GM19240 (cell line): ENCODE results near the gene ZMIZ1.

Experiments
- DNase-seq: peaks from one replicate; pipeline ENCODE4 v3.0.0; 2011; ENCODE audit warnings: low spot score; ENCODE audit not compliant: insufficient read length

The ZMIZ1 gene

DNA sequence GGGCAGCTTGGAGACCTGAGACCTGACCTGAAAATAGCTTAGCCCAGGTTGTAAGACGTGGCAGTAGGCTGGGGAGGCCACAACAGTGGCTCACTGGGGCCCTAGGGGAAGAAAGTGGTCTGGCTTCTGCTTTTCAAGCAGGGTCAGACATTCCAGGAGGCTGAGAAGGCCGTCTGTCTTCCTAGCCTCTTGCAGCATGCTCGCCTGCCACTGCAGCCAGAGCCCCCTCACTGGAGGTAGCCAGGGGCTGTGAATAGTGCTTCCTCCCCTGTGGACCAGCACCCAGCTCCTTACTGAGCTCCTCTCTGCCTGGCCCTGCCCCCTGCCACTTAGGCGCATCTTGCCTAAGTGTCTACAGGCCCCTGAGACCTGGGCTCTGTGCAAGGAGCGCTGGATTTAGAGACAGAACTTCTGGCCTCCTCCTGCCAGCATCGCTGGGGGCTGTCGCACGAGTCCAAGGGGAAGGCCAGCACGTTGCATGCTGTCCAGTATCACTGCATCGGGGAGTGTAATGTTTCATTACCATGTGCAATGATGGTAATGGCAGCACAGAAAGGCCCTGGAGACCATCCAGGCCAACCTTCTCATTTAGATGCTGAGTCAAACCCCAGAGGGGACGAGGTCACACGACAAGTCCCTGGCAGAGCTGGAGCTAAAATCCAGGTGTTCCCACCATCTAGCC lies 12.7 kb downstream of the ZMIZ1 start:
- DNase-seq: no peak

DNA sequence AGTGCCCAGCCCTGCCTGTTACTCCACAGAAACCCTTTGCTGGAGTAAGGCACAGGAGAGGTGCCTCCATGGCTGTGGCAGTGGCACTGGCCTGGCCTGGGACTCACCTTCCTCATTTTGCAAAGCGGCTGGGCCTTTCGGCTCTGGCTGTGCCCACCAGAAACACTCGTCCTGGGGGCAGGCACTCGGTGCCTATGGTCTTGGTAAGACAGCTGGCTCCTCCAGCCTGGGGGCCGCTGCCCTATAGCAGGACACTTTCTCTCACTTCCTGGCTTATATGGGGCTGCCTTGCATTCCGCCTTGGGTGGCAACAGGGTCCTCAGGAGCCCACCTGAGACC lies 13.2 kb downstream of the ZMIZ1 start:
- DNase-seq: no peak

GRCh38 chr10:79082631-79083596 lies 14.1 kb downstream of the ZMIZ1 start:
- DNase-seq: no peak

DNA sequence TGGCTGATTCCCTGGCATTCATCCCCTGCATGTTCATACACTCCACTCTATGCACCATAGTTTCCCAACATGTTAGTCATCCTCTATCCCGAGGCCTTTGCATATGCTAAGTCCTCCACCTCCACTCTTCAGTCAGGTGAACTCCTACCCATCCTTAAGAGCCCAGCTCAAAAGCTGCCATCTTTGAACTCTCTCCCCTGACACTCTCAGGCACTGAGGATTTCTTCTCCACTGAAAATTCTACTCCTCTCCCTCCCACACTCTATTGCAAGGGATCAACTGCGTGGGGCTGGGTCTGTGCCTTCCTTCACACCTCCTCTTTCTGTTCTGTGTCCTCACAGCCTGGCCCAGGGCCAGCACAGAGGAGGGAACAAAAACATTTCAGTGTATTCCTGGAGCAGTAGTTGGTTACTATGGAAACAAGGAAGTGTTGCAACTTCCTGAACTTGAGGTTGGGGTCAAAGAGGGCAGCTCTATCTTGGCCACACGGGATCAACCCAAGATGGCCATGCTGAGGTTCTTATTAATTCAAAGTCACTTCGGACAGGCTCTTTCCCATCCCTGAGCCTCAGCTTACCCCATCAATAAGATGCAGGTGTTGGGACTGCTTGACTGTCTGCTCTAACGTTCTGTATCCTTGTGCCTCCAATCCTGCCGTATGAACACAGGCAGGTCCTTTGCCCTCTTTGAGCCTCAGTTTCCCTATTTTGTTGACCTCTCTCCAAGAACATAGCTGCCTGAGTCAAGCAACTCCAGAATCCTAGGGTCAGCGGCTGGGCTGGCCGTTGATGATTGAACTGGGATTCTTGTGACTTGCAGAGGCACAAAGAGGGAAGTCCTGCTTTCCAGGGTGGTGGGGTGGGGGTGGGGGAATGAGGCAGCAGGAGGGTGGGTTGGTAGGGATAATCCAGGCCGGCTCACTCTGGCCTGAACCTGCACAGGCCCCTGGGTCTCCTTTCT lies 15.5 kb downstream of the ZMIZ1 start:
- DNase-seq: no peak

- no peak for DNase-seq
Measured at GRCh38 chr10:79084972-79085597, 16.3 kb downstream of the ZMIZ1 start.

DNA sequence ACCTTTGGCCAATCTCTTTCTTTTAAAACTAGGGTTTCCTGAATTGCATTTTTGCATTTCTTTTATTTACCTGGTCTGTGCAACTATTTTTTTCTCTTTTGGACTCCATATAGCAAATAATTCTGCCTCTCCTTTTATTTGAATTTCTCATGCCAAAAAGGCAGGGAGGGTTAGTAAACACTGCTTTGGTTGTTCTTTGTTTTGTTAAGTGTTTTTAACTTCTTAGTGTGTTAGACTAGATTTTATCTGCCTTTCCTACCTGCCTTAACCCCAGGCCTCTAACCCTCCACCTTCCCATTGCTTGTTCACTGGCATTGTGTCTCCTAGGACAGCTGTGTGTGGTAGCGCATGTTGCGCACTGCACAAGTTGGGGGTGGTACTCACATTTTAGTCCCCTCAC lies 18.1 kb downstream of the ZMIZ1 start:
- no peak for DNase-seq

GRCh38 chr10:79087721-79088120 lies 19.0 kb downstream of the ZMIZ1 start:
- DNase-seq: no peak

DNA sequence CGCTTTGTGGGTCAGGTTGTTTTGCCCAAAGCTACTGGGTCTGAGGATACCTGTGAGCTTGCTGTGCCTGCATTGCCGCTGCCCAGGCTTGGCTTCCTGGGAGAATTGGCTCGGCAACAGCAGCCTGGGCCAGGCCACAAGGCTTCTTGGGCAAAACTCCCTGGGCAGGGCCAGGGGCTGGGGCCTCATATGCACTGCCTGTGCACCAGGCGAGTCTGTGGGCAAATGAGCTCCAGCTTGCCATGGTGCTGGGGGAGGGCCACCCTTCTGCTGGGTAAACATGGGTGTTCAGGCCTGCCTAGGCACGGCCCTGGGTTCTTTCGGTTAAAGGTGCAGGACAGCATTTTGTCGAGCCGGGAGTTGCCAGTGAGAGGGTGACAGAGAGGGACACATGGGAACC lies 19.4 kb downstream of the ZMIZ1 start:
- DNase-seq: no peak

DNA sequence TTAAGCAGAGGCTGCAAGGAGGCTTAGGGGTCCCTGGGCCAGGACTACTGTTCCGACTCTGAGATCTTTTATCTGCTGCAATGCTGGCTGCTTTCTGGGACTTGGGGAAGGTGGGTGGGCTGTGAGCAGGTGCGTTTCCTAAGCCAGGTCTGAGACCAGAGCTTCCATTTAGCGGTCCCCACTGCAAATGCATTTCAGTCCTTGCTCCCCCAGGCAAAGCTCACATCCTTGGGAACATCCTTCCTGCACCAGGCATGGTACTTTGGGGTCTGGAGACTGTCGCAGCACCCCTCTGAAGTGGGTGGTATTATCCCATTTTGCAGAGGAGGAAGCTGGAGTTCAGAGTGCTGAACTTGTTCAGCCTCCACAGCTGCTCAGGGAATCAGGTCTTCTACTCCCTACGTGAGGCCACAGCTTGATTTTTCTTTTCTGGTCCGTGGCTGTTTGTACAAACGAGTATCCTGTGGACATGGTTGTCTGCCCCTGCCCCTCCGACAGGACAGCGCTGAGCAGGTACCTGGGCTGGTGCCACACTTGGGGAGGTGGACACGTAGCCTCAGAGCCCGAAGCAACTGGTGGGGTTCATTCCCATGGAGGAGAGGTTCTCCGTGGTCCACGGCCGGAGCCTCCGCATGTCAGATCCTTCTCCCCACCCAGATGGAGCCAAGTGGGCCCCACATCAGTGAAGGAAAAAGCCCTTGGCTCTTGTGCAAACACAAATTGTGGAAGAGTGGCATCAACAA lies 20.0 kb downstream of the ZMIZ1 start:
- DNase-seq: no peak

DNA sequence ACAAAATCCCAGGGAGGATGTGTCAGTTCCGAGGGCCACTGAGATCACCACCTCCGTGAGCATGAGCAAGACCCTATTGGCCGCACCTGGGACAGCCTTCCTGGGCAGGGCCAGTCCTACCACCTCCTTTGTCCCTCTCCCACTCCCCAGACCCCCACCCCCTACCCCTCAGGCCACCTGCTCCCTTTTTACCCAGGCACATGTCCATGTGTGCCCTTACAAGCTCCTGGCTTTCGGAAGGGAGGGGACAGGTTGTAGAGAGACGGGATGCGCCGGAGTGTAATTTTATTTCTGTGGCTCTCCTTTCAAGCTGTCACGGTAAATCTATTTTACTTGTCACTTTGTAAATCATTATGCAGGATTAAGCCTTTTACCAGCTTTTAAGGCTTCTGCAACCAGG lies 20.9 kb downstream of the ZMIZ1 start:
- no peak for DNase-seq

DNA sequence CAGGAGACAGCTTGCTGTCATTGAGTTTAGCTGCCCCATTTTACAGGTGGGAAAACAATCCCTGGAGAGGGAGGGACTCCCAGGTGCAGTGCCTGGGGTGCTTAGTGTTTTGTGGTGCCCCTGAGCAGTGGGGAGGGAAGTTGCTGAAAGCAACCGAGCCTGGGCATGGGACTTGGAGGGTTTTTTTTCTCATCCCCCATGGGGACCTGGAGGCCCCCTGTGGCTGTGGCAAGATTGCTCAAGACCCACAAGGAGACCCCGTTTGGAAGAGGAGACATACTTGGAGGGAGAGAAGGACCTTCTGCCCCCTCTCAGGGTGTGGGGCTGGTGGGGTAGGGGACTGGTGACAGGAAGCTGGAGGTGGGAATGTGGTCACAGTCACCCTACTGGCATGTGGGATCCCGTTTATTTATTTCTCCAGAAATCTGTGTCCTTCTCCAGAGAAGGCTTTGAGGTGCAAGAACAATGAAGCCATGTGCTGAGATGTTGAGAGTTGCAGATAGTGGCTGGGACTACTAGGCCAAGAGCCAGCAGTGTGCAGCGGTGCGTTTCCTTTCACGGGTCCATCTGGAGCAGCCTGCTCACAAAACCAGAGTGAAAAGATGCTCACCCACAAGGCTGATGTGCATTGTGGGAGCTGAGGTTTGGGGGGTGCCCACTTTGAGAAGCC lies 21.5 kb downstream of the ZMIZ1 start:
- DNase-seq: no peak

GRCh38 chr10:79092292-79092896 lies 23.6 kb downstream of the ZMIZ1 start:
- DNase-seq: no peak

DNA sequence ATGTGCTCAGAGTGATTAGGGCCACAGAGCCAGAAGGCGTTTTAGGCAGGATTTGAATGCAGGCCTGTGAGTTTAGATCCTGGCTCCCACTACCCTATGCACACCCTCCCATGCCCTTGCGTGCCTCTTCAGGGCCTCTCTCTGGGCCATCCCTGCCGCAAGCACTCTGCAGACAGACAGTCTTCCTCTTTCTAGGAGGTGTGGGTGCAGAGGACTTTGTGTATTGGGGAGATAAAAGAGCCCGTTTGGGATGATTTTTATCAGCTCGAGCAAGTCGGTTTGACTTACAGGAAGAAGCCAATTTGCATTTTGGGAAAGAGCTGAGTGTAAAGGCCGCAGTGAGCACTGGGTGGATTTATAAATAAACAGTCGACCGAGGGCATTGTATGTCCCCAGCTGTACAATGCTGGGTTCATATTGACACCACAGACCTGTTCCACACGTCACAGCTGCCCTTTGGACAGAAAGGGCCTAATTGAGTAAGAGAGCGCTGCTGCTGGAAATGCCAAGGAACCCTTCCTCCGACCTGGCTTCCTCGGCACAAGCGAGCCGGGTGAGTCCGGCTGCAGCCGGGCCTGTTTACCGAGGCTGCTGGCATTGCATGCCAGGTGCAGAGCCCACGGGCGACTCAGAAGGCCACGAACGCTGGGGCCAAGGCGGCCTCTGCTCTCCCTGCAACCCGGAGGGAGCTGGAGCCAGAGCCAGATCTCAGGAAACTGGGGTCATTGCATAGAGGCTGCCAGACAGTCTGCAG lies 25.1 kb downstream of the ZMIZ1 start:
- DNase-seq: no peak

- DNase-seq: no peak
Measured at GRCh38 chr10:79094412-79095175, 25.8 kb downstream of the ZMIZ1 start.

DNA sequence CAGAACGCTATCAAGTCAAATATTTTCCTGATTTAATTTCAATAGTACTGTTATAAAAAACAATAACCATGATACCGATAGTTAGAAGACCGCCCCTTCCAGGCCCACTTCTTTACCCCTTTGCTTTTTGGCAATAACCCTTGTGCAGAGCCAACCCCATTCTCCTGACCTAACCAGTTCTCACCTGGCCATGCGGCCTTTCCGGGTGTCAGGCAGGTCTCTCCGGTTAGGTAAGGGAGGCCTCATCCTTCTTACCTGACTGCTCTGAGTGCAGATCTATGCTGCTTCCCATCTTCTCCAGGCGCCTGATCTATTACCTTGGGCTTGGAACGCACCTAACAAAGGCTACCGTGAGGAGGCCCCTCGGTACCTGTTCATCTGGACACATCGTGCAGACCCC lies 26.6 kb downstream of the ZMIZ1 start:
- no peak for DNase-seq

GRCh38 chr10:79096514-79096913 lies 27.7 kb downstream of the ZMIZ1 start:
- no peak for DNase-seq

DNA sequence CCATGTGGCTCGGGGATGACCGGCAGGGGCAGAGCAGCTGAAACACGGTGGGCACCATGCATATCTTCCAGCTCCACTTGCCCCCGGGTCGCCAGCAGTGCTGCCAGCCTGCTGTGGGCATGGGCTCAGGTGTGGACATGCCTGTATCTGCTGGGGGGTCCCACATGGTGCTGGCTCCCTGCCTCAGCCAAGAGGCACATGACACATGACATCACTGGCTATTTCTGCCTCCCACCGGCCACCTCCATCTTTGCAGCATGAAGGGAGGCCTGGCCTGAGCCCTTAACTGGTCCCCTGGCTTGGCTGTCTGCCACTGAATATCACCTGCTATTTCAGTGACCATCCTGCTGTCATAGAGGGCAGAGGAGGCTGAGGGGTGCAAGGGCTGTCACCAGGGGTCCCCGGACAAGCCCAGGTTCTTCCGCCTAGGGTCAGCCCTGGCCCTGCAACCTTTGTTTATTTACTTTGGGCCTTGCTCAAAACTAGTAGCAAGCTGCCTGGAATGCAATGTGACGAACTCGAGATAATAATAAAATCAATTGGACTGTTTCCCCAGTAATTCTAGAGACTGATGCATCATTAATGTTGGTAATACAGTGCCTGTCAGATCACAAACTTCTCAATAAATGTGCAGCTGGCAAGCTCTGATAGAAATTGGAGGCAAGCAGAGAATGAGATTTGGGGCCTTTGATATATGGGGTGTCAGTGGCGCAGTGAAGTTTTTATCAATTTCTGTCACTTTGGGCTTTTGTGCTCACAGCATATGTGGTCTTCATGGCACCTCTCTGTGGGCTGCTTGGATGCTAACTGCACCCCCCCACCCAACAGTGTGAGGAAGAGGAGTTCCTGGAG lies 28.5 kb downstream of the ZMIZ1 start:
- DNase-seq: no peak
